GM18868 (cell line): ENCODE data around the gene TBC1D4.

ENCODE experiments used
- ATAC-seq: cut with Tn5 transposase; IDR thresholded peaks from one replicate; pipeline ENCODE4 v1.9.1; 2021; ENCODE audit warnings: mild to moderate bottlenecking, moderate library complexity; ENCODE audit not compliant: unreplicated experiment

Gene TBC1D4

GRCh38 chr13:75486146-75487062, 4.4 kb upstream of the TBC1D4 start:
- ATAC-seq = no peak

DNA sequence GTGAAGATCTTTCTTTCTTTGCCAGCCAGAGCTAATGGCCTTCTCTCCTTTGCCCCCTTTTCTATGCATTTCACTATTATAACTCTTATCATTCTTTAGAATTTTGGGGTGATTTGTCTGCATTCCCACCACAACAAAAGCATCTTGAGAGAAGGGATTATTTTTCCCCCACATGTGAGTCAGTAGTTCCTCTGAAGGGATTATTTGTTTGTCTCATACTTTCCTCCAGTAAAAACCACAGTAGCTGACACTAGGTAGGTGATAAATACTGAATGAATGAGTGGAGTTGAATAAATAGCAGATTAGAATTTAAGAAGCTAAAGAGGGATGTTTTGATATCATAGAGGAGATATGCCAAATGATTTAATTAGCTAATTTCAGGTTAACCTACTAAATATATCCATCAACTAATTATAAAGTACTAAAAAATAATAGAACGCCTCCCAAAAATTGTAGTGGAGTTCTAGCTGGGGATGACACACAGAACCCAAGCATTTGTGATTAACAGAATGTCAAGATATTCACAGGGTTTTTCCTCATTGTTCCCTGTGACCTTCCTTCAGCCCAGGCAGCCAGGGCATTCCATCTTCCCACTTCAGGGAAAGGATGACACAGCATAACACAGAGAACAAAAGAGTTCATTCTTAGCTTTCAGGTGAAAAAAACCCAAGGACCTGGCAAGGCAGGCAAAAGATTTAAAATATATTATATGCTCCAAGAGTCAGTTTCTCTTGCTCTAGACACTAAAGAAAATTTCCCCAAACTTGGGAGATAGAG, 3.5 kb upstream of the TBC1D4 start:
- no peak for ATAC-seq

DNA sequence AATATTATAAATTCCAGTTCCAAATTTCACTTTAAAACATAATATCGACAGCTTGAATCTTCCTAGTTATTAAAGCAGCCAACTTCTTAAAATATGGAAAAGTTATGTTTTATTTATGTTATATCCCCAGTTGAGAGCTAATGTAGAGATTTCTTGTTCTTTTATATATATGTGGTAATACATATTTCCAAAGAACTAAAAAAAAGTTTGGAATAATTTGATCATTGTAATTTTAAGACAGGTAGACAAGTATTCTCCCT, 781 bp upstream of the TBC1D4 start:
- no peak for ATAC-seq

DNA sequence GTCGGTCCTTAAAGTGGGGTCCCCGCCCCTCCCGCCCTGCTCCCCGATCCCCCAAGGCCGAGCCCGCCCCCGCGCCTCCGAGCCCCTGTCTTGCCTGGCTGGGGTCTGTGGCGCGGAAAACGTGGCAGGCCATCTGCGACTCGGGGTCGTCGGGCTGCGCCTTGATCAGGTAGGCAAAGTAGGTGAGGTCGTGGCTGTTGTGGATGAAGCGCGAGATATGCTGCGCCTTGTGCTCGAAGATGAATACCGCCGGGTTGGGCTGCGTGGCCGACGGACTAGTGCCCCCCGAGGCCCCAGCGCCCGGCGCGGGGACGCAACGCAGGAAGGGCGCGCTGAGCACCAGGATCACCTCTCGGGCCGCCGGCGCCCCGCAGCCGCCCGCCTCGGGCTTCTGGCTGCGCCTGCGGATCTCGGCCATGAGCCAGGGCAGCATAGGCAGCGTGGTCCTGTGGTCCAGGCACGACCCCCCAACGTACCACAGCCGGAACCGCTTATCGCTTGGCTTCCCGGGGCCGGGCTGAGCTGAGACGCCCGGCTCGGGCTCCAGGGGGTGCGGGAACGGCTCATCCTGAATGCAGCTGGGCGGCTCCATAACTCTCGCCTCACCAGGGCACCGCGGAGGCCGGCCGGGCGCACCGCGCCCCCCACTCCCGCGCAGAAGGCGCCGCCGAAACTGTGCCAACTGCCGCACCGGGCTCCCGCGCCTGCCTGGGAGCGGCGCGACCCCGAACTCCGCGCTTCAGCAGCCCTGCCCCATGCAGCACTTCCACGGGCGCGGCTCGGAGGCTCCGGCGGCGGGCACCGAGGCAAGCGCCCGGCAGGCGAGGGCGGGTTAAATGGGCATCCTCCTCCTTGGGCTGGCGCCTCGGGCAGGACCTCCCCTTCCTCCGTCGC, 546 bp downstream of the TBC1D4 start:
- ATAC-seq = peak; percentile 14

GRCh38 chr13:75480671-75481175, 1.2 kb downstream of the TBC1D4 start:
- peak; percentile 5 for ATAC-seq

DNA sequence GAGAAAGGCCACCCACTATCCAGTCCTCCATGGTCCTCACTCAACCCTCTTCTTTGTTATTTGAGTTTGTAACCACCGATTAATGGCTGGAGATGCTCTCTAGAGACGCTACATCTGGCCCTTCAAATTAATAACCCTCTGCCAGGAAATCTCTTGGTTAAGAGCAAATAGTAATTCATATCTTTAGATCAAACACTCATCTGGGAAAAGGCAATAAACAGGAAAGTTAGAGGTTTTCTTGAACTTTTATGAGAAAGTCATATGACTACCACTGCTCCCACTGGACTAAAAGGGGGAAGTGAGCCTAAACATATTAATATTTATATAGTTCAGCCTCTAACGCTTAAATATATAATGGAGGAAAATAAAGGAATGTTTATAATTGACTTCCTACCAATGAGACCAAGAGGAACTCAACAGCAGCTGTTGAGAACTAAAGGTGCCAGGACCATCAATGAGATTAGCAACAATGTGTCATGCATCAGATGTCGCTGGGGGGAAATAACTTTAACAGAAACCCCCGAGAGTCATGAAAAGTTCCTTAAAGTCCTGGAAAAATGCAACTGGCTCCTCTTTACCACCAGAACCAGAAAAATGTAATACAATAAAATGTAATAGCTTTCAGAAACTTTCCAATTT, 2.7 kb downstream of the TBC1D4 start:
- no peak for ATAC-seq

DNA sequence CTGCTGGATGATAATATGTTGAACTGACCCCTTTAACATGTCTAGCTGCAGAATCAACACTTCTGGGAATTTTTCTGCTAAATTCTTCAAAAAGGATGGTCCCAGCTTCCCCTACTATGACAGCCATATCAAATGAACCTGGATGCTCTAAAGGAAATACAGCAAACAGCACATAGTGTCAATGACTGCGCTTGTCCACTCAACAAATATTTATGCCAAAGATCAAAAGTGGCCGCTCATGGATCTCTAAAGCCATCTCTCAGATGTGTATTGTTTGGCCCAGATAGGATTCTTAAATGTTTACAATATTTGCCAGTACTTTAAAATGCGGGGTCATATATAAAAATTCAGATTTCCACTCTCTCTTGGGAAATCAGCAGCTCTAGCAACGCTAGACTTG, 3.3 kb downstream of the TBC1D4 start:
- no peak for ATAC-seq

DNA sequence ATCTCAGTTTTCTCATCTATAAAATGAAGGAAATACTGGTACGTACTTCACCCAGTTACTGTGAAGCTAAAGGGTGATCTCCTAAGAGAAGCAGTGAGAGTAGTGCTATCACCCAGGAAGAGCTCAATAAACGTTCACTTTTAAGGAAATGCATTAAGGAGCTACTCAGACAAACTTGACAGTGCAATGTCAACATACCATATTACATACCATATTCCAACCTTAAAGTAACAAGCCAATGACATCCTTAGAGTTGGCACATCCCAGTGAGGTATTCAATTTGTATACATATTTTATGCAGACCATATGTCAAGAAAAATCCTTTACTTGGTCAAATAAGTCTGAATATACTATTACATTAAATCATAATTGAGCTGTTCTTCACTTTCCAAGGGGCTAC, 7.0 kb downstream of the TBC1D4 start:
- ATAC-seq = no peak

GRCh38 chr13:75473468-75473867, 8.5 kb downstream of the TBC1D4 start:
- no peak for ATAC-seq

DNA sequence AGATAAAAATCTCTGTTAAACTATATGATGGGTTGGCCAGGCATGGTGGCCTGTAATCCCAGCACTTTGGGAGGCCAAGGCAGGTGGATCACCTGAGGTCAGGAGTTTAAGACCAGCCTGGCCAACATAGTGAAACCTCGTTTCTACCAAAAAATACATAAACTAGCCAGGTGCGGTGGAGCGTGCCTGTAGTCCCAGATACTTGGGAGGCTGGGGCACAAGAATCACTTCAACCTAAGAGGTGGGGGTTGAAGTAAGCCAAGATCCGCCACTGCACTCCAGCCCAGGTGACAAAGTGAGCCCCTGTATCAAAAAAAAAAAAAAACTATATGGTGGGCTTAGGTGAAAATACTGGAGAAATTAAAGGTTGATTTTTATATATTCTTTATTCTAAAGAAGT, 11.3 kb downstream of the TBC1D4 start:
- ATAC-seq = no peak

DNA sequence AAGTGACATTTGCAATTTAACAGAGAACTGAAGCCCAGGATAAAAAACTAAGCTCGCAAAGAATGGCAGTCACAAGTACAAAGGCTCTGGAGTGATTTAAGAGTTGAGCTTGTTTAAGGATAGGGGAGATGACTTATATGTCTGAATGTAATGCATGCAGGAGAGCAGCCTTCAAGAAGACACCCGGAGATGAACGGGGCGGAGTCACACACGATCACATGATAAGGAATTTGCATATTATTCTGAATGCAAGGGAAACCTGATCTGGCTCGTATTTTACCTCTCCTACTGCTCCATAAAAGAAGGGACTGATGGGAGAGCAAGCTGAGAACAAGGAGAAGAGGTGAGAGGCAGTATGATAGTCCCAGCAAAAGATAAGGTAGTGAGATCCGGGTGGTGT, 12.9 kb downstream of the TBC1D4 start:
- no peak for ATAC-seq

DNA sequence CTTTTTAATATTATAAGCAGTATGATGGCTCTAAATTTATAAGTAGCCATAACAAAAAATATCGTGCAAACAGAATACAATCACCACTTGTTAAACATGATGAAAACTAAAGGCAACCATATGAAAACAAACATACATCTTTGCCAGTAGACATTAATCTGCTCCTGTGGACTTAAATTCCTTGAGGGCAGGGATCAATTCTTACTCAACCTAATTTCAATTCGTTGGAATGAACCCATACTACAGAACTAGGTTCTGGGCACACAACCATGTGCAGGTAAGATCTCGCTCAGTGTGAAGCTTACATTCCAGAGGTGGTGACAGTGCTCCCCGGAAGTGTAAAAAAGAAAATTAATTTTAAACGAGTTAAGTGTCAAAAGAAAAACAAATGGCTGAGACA, 13.4 kb downstream of the TBC1D4 start:
- ATAC-seq = no peak

- no peak for ATAC-seq
Measured at GRCh38 chr13:75468098-75468497, 13.9 kb downstream of the TBC1D4 start.

GRCh38 chr13:75467040-75467728, 14.8 kb downstream of the TBC1D4 start:
- ATAC-seq = peak; percentile 62

DNA sequence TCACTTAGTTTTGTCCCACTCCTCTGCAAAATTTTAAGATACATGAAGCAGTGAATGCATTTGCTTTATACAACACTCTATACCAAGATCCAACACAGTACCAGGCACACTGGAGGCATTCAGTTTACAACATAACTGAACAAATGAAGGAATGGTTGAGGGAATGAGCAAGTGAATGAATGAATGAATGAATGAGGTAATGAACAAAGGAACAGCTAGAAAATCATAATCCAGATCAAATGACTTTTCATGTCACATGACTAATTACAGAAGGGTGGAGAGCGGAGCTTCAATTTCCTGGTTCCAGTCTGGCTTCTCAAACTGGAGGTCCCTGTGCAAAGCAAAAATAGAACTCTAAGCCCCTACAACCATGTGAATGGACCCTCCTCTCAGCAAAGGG, 16.7 kb downstream of the TBC1D4 start:
- no peak for ATAC-seq

GRCh38 chr13:75461314-75461713, 20.7 kb downstream of the TBC1D4 start:
- ATAC-seq = no peak

DNA sequence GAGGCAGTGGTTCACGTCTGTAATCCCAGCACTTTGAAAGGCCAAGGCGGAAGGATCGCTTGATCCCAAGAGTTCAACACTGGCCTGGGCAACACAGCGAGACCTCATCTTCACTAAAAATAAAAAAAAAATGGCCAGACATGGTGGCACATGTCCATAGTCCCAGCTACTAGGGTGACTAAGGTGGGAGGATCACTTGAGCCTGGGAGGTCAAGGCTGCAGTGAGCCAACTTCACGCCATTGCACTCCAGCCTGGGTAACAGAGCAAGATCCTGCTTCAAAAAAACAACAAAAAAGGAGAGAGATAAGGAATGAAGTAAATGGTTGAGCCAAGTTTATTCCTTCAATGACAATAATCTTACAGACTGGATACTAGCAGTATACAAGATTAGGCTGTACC, 21.3 kb downstream of the TBC1D4 start:
- no peak for ATAC-seq

GRCh38 chr13:75458696-75459422, 23.1 kb downstream of the TBC1D4 start:
- peak; percentile 100 for ATAC-seq

DNA sequence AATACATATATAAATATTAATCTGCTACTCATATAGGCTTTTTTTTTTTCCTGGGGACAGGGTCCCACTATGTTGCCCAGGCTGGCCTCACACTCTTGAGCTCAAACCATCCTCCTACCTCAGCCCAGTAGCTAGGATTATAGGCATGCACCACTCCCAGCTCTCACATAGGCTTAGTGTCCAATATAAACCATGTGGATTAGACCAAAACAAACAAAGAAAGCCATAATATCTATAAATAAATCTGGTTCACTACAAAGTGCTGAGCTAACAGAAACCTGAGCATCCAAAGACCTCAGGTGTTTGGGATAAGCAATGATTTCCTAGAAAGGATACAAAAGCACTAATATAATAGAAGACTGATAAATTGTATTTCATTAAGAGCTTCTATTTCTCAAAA, 26.0 kb downstream of the TBC1D4 start:
- ATAC-seq = no peak
